ENCODE measurements around the gene THOP1.

DNA sequence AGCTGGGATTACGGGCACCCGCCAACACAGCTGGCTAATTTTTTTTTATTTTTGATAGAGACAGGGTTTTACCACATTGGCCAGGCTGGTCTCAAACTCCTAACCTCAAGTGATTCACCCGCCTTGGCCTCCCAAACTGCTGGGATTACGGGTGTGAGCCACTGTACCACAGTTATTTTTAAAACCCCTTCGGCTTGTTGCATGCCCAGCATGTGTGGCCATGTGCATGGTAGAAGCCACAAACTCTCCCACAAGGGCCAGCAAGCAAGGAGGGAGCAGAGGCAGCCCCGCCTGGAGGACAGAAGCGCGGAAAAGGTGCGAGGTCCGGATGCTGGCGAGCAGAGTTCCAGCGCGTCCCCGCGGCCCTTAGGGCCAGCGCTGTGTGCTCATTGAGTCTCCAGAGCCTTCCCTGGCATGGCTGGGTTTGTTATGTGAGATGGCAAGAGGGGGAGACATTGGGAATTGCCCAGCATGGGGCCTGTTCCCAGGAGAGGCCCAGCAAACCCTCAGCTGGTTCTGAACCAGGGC lies 12.9 kb downstream of the THOP1 start:
- no peak for TF ChIP-seq CTCF (IDR thresholded peaks at IDR 0.05; ENCODE audit: low read depth, low read length, poor library complexity, severe bottlenecking)
- no peak for TF ChIP-seq EZH2phosphoT487 (IDR thresholded peaks at IDR 0.05; ENCODE audit: borderline replicate concordance, low read length)
